GM12873 (cell line): ENCODE results near the gene FARS2.

ENCODE experiments used
- TF ChIP-seq, protein P1 (sequence below): IDR thresholded peaks from 2 replicates; pipeline ENCODE4 v1.5.1; 2012; ENCODE audit warnings: low read depth, mild to moderate bottlenecking, moderate library complexity, low read length, control low read depth; ENCODE audit not compliant: insufficient read depth; ENCODE audit errors: missing control alignments

FARS2 gene

DNA sequence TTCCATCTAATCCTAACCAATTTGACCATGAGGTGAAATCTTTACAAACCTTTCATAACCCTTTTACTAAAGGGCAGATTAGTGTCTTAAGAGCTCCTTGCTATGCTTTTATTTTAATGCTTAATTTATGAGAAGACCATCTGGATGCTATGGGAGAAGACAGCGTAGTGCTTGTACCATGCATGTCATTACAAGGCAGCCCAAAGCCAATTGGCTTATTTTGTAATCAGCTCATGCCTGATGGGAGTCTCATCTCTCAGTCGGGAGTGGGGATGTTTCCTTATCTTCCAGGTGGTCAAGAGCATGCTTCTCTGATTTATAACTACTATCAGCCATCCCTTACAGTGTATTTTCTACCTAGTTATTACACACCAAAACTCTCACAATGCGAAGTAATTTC is 304.7 kb downstream of the FARS2 start:
- TF ChIP-seq, protein P1, sequence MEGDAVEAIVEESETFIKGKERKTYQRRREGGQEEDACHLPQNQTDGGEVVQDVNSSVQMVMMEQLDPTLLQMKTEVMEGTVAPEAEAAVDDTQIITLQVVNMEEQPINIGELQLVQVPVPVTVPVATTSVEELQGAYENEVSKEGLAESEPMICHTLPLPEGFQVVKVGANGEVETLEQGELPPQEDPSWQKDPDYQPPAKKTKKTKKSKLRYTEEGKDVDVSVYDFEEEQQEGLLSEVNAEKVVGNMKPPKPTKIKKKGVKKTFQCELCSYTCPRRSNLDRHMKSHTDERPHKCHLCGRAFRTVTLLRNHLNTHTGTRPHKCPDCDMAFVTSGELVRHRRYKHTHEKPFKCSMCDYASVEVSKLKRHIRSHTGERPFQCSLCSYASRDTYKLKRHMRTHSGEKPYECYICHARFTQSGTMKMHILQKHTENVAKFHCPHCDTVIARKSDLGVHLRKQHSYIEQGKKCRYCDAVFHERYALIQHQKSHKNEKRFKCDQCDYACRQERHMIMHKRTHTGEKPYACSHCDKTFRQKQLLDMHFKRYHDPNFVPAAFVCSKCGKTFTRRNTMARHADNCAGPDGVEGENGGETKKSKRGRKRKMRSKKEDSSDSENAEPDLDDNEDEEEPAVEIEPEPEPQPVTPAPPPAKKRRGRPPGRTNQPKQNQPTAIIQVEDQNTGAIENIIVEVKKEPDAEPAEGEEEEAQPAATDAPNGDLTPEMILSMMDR = no peak

DNA sequence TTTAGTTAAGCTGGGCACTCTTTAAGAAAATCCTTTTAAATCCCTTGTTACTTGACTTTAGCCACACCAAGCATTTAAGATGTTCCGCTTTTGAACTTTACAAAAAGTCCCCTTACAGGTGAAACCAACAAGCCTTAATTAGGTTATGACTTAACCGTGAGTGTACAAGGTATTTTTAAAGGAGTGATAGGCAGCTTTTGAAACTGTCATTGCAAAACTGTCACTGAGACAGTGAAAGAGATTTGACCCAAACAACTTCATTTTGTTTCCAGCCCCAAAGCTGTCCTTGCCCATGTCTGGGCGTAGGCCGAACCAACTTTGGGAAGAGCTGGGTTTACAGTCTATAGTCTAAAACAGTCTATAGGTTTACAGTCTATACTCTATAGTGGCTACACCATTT is 305.4 kb downstream of the FARS2 start:
- TF ChIP-seq, protein P1 = no peak

DNA sequence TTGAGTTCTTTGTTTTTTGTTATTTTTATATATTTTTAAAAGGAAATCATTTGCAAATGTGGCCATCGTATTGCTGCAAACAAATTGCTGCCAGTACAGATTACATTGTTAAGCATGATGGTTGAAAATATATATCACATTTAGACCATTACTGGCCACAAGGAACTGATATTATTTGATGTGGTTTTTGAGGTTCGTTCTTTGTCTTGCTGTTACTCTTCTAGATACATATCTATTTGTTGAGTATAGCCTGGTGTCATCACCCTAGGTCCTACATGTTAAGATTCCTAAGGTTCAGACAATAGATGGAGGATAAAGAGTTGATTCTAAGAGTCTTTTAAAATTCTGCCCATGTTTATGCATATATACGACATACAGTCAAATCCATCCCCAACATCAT is 306.0 kb downstream of the FARS2 start:
- TF ChIP-seq, protein P1 = no peak

DNA sequence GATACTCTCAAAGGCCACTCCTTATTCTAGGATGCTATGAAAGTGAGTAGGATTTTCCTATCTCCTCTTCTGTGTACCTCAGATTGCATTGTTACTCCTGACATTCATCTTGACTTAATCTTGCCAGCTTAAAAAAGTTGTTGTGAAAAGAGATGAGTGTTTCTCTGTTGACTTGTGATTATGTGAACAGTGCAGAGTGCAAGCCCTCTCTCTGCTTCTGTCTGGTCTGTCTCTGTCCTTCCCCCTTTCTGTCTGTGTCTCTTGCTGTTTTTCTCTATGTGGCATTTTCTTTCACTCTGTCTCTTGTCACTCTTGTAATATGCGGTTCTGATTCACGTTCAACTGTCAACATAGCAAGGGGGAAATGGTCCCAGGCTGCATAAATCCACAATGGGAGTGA is 306.6 kb downstream of the FARS2 start:
- TF ChIP-seq, protein P1 = no peak

DNA sequence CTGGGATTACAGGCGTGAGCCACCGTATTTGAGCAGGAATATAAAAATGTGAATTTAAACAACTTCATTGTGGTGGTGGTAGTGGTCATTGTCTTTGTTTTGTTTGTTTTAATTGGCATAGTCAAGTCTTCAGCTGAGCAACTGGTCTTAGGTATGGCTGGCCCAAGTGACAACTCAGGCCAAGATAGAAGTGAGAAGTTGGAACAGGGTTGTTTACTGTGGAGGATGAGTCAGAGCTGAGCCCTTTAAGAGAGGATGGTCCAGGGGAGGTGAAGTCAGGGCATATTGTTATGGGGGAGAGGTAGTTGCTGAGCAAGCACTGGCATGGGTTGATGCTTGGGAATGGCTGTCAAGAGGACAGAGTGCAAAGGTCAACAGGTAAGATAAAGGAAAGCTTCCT is 308.2 kb downstream of the FARS2 start:
- TF ChIP-seq, protein P1 = no peak

DNA sequence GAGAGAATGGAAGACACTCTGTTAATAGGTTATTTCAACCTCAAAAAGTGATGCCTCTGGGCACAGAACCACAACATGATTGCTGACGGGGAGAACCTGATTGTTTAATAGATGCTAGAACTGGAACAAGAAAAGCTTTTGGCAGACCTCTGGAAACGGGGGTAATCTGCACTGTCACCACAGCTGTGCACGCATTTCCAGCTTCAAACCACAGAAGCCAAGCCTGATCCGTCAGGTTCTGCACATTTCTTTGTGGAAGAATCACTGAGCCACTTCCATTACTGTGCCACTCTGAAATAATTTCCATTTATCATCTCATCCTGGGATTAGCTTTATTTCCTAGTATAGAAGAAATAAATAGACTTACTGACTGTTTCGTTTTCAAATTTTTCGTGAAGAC is 309.3 kb downstream of the FARS2 start:
- TF ChIP-seq, protein P1 = no peak

DNA sequence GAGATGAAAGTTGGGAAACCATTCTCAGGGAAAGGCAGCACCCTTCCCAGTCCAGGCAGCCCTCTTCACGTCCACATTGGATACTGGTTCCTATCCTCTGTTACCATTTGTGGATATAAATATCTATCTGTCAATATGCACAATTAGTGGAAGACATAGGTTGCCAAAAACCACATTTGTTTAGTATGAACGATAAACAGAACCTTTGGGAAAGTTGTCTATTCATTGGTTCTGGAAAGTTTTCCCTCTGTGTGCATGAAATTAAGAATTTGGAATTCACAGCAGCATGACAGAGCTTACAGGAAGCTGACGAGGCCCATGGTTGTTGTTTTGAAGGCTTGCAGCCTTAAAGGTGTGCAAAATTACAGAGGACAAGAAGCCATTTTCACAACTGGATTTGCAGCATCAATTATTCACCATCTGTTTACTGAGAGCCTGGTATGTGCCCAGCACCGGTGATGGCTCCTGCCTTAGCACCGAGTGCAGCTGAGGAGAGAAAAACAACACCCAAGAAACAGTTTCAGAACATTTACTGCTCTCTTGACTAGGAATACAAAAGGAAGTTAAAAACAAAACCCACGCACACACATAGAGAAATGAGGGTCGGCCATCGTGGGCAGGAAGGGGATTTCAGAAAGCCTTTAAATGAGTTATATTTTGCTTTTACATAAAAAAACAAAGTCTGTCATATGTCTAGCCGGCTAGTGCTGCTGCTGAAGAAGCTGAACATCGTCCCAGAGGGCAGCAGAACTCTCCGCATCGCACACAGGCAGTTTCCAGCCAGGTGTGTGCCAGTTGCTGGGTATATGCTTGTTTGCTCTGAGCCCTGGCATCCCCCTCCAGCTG is 319.6 kb downstream of the FARS2 start:
- TF ChIP-seq, protein P1 = no peak
